Left lung (tissue), 10 donors: ENCODE results near the gene NELFB. TPM values are rescaled to one million over a fixed set of nuclear protein-coding genes. Genes with fewer than 3 reads are reported as not detected.

ENCODE experiments used
- ATAC-seq: fragments of 200-7000 bp; cut with Tn5 transposase; one replicate; pipeline ENCODE4 v1.9.1; 2020; ENCODE audit warnings: moderate library complexity
- DNase-seq, 4 donors: peaks; one replicate each; pipeline ENCODE4 v3.0.0-alpha.2; 2013 to 2020
- H3K27ac ChIP-seq, 2 donors: fragments of 200-600 bp; sonication (generic) in 1 of 2; one replicate each; pipeline versions ENCODE4 v1.5.0 to v1.8.0; 2020 to 2021
- H3K27me3 ChIP-seq, 2 donors: fragments of 200-600 bp; sonication (generic) in 1 of 2; one replicate each; pipeline versions ENCODE4 v1.5.0 to v1.8.0; 2020 to 2021
- H3K36me3 ChIP-seq, 2 donors: fragments of 200-600 bp; sonication (generic) in 1 of 2; one replicate each; pipeline versions ENCODE4 v1.5.0 to v1.8.0; 2020 to 2021
- H3K4me1 ChIP-seq, 2 donors: fragments of 200-600 bp; one replicate each; pipeline ENCODE4 v1.8.0; 2021
- H3K4me3 ChIP-seq, 2 donors: fragments of 200-600 bp; sonication (generic) in 1 of 2; one replicate each; pipeline versions ENCODE4 v1.5.0 to v1.8.0; 2020 to 2021; ENCODE audit warnings: mild to moderate bottlenecking in 1 of 2
- H3K9me3 ChIP-seq, 2 donors: fragments of 200-600 bp; sonication (generic) in 1 of 2; one replicate each; pipeline versions ENCODE4 v1.5.0 to v1.8.0; 2020 to 2021
- CTCF ChIP-seq, 2 donors: fragments of 200-600 bp; sonication (generic) in 1 of 2; IDR thresholded peaks; one replicate each; pipeline versions ENCODE4 v1.5.0 to v1.8.0; 2021; ENCODE audit warnings: antibody characterized with exemption in 2 of 2
- intact Hi-C, 2 donors: fragments of 100-400 bp; cut with DNase I; formaldehyde crosslinking; loops; one replicate each; pipeline versions ENCODE4 v1.11.2 to v1.14.2; 2022
- polyA plus RNA-seq, 6 donors: library from polyadenylated mRNA; unstranded; fragments of 120-200 nt; gene quantifications; one replicate each; pipeline ENCODE4 v1.2.1, GENCODE V29; 2013; ENCODE audit not compliant: insufficient read length in 6 of 6
- total RNA-seq, 2 donors: library from RNA; stranded (reverse); fragmentation: NEBNext Ultra II Directional; extraction: Animal tissue kit (Norgen Biotek cat#: 25700); gene quantifications; one replicate each; pipeline ENCODE4 v1.2.1, GENCODE V29; 2021
- donor health status: DM: no; HTN: yes; CAD: no.
- donor health status: DM: no; HTN: no; CAD: no.

The NELFB gene
- total and polyA plus RNA-seq, 8 donors, result 47.8 to 62.9 (median 55.6) TPM

- Histone ChIP-seq H3K9me3 (no peaks in the 10 kb centered on the region), H3K4me1 (peaks cover 38 to 64% of the 10 kb centered on the region in 2 donors), H3K36me3 (peaks cover 0 to 47% of the 10 kb centered on the region in 2 donors), H3K27me3 (no peaks in the 10 kb centered on the region), H3K27ac (no peak overlapping the region), H3K4me3 (no peak overlapping the region)
- ATAC-seq (no peak), DNase-seq (peak in 1 of 4 donors; percentile 66)
- no peak for TF ChIP-seq CTCF (IDR thresholded peaks at IDR 0.05)
- intact Hi-C loops, result no loop called here
Observed at GRCh38 chr9:137272241-137273094, 17.3 kb downstream of the NELFB start.

GRCh38 chr9:137273095-137273490, 18.0 kb downstream of the NELFB start:
- Histone ChIP-seq H3K27me3 (no peaks in the 10 kb centered on the region), H3K36me3 (peaks cover 0 to 41% of the 10 kb centered on the region in 2 donors), H3K9me3 (no peaks in the 10 kb centered on the region), H3K27ac (no peak overlapping the region), H3K4me3 (no peak overlapping the region), H3K4me1 (peaks cover 35 to 59% of the 10 kb centered on the region in 2 donors)
- intact Hi-C loops, result no loop called here
- no peak for TF ChIP-seq CTCF (IDR thresholded peaks at IDR 0.05)
- no peak for ATAC-seq
- DNase-seq, result no peak

- Histone ChIP-seq H3K9me3 (no peaks in the 10 kb centered on the region), H3K27ac (peak overlapping the region in 1 of 2 donors; percentile 65), H3K27me3 (no peaks in the 10 kb centered on the region), H3K4me1 (peaks cover 28 to 57% of the 10 kb centered on the region in 2 donors), H3K36me3 (peaks cover 0 to 41% of the 10 kb centered on the region in 2 donors), H3K4me3 (no peak overlapping the region)
- intact Hi-C loops, result no loop called here
- DNase-seq (peak in 1 of 4 donors; percentile 61), ATAC-seq (no peak)
- TF ChIP-seq CTCF (IDR thresholded peaks at IDR 0.05), result no peak
Observed at GRCh38 chr9:137273611-137274320, 18.6 kb downstream of the NELFB start.

GRCh38 chr9:137275203-137275587, 20.1 kb downstream of the NELFB start:
- no peak overlapping the region for H3K4me3 ChIP-seq
- TF ChIP-seq CTCF (IDR thresholded peaks at IDR 0.05), result no peak
- no peaks in the 10 kb centered on the region for H3K27me3 ChIP-seq
- no peaks in the 10 kb centered on the region for H3K9me3 ChIP-seq
- H3K36me3 ChIP-seq, result peaks cover 0 to 43% of the 10 kb centered on the region in 2 donors
- H3K4me1 ChIP-seq, result peaks cover 18 to 57% of the 10 kb centered on the region in 2 donors
- peak in 1 of 4 donors; percentile 50 for DNase-seq
- intact Hi-C loops, result no loop called here
- H3K27ac ChIP-seq, result peak overlapping the region; percentile 39 to 93
- ATAC-seq, result no peak
